LoVo (cell line): Measurements from ENCODE around the gene G6PD.
"Not testable (repeated sequence)": the region's sequence is repeated elsewhere in the genome, so short reads cannot be mapped to it uniquely, and the experiment has no call there.

Source experiments
- DNase-seq: peaks from one replicate; pipeline ENCODE4 v3.0.0-alpha.2; 2016; ENCODE audit warnings: low spot score

Gene G6PD

DNA sequence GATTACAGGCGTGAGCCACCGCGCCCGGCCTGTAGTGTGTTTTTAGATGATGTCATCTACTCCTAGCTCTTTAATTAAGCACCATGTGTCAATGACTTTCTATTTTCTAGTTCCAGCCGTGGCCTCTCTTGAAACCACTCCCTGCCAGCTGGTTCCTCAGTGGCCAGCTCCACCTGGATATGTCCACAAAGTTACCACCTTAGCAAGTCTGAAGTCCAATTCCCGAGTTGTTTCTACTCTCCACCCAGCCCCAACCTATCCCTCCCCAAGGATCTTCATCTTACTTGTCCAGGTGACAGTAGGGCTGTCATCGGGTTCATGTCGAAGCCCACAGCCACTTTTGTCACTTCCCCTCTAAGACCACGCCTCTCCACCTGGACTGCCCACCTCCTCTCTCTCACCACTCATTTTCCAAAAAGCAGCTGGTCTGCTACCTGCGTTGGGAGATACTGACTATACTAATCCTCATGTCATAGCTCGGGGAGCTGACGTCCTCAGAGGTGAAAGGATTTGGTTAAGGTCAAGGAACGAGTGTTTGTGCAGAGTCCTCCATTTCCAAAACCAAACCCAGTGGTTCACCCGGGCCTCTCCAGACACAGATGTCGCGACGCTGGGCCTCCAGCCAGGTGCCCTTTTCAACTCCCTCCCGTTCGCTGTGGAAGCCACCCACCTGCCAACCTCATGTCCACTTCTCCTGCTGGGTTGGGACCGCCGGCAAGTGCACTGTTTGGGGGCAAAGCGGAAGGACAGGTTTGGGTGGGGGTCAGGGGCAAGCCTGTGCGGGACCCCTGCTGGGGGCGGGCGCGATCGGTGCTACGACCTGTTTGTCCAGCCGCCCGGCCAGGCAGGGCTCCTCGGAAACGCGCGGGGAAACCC, 31.3 kb downstream of the G6PD start:
- peak; percentile 18 for DNase-seq

DNA sequence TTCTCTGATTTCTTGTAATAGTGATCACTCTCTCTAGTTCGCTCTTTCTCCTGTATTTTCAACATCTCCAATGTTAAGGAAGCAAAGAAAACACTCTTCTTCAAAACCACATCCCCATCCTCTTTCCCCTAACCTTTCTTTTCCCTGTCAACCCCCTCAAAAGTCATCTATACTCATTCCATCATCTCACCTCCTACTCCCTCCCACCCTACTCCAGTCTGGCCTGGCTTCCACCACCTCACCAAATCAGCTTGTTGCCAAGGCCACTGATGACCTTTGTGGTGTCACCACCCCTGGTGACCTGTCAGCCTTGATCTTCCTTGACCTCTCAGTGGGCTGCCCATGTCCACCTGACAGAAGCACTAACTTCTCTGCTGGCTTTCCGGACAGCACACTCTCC, 32.9 kb downstream of the G6PD start:
- DNase-seq: no peak

DNA sequence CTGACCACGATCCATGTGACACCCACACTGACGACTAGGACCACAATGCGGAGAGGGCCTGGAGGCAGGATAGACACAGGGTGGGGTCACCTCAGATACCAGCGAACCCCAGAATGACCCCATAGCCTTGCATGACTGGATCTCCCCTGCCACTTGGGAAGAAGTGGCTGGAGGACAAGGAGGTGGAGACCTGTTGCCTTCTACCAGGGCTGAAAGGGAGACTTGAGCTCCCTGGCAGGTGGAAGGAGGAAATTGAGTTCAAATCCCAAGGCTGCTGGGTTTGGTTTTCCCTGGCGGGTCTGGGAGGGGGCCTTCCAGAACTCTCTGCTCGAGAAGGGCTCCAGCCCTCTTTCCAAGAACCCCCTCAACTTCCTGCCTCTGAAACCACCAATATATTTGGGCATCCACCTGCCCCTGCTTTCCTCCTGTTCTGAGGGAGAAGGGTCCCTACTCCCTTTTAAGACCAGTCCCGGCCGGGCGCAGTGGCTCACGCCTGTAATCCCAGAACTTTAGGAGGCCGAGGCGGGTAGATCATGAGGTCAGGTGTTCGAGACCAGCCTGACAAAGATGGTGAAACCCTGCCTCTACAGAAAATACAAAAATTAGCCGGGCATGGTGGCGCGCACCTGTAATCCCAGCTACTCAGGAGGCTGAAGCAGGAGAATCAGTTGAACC, 33.6 kb downstream of the G6PD start:
- DNase-seq: no peak

DNA sequence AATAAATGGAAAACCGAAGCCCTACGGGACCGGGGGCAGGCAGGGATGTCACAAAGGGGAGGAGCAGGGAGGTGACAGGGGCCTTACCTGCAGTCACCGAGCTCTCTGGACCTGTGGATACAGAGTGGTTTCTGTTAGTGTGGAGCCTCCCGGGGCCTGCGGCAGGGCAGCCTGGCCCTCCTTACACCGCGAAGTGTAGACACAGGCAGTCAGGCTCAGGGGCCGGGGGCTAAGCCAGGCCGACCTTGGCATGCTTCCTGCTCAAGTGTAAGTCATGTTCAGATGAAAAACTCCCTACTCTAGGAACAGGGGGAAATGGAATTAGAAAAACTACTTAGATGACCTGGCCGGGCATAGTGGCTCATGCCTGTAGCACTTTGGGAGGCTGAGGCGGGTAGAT, 34.9 kb downstream of the G6PD start:
- no peak for DNase-seq

DNA sequence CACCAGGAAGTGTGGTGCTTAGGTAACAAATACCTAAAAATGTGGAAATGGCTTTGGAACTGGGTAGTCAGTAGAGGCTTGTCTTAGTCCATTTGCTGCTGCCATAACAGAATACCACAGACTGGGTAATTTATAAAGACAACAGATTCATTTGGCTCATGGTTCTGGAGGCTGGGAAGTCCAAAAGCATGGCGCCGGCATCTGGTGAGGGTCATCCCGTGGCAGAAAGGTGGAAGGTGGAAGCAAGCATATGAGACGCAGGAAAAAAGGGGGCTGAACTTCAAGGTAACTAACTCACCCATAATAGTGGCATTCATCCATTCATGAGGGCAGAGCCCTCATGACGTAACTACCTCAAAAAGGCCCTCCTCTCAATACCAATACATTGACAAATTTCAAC, 37.2 kb downstream of the G6PD start:
- no peak for DNase-seq

DNA sequence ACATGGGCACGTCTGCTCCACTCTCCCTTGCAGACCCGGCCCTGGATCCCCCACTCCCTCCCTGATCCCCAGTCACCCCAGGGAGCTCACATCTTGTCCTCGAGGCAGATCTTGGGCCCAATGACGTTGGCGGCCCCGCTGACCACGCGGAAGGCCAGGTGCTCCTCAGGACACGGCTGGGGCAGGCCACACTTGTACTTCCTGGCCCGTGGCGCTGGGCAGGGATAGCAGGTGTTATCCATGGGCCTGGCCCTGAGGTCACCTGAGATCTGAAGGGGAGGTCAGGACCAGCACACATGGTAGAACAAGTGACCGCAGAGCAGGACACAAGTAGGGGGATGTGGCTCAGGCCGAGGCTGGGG, 38.3 kb downstream of the G6PD start:
- no peak for DNase-seq

DNA sequence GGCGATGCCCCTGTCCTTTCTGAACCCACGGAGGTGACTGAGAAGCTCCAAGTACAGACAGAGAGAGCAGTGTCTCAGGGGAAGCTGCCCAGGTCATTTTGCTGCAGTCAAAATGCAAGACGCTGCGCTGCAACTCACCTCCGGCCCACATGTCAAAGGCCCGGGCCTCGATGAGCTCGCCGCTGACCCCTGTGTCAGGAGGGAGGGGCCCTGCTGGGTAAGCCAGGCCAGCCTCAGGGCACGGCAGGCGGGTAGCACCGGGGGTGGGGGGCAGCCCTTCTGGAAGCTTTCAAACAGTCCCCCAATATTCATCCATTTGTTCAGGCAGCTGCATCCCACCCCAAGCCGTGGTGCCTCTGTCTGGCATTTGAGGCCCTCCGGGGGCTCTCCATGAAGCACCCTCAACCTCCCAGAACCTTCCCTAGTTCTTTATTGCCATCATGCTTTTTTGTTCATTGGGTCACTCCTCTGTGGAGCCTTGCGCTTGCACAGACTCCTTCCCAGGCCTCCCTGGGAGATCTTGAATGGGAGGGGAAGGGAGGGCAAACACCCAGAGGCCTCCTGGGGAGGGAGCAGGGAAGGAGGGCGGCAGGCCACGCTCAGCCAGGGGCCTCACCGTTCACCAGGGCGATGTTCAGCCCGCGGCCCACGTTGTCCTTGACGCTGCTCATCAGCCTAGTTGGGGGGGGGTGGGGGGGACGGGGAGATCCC, 38.8 kb downstream of the G6PD start:
- no peak for DNase-seq

DNA sequence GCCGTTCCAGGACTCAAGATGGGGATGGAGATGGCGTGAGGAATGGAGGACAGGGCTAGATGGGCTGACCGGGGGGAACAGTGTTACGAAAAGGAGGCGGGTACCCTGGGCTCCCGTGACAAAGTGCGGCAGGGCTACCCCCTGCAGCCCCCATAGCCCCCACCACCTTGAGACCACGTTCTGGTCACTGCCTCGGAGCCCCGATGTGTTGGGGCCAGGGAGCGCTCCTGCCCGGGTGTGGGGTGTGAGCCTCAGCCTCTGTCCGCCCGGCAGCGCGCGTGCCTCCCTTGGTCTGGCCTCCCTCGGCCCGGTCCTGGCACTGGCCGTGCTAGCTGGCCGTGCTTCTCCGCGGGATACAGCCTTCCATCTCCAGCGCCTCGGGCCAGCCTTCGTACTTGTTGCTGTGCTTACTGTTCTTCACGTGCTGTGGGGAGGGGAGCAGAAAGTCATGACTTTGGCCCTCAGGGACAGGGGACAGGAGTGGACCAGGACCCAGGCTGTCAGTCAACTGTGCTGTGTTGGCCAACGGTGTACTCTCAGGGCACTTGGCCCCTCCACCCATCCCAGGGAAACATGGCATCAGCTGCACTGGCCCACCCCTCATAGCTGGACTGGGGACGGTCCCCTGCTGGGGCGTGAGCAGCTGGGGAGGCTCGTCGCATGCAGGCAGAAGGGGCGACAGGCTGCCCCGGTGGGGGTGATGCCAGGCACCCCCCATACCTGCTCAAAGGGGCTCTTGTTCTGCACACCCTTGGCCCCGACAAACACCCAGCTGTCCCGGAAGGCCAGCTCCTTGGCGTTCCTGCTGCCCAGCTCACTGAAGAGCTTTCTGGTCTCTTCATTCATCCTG, 39.9 kb downstream of the G6PD start:
- no peak for DNase-seq

DNA sequence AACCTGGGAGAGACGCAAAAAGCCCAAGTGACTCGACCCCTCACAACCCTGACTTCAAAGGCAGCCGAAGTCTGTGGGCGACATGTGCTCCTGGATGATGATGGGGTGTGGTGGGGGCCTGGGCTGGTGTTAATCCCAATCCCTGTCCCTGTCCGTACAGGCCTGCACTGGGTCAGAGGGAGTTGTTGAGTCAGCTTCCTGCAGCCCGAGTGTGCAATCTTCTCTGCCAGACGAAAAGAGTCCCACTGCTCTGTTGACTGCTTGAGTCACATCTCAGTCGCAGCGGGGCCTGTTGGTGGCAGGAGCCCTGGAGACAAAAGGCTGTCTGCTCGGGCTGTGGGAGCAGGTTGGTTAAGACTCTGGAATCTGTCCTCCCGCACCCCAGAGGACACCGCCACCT, 40.9 kb downstream of the G6PD start:
- DNase-seq: no peak

DNA sequence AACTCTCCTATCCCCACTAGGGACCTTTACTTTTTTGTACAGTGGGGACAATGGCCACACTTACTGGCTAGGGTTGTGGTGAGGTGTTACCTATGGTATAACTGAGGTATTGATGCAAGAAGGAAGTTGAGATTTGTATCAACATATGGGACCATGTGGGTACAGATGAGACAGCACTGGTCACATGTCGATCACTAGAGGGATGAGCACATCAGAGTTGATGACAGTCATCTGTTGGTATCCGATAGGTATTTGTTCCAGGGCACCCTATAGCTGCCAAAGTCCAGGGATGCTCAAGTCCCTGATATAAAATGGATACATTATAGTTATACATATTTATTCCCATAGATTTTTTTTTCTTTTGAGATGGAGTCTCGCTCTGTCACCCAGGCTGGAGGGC, 43.7 kb downstream of the G6PD start:
- no peak for DNase-seq

DNA sequence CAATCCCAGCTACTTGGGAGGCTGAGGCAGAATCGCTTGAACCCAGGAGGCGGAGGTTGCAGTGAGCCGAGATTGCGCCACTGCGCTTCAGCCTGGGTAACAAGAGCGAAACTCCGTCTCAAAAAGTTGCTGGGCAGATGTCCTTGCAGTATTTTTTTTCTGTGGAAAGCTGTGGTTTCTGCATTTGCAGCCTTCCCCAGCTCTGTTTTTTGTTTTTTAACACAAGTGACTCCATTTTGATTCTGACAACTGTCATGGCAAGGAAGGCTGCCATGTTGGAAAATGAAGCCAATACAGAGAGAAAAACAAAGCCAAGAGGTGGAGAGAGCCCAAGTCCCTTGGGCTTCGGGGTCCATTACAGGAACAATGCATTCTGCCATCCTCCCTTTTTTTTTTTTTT, 44.5 kb downstream of the G6PD start:
- no peak for DNase-seq

DNA sequence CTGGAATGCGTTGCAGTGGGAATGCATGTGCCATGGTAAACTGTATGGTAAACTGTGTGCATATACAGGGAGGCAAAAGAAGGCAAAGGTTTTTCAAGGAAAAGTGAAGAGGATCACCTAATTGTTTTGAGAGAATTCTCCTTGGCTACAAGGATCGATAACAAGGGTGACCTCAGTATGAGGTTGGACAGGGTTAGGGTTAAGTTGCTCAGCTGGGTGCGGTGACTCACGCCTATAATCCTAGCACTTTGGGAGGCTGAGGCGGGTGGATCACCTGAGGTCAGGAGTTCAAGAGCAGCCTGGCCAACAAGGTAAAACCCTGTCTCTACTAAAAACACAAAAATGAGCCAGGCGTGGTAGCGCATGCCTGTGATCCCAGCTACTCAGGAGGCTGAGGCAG, 45.2 kb downstream of the G6PD start:
- not testable (repeated sequence) for DNase-seq

DNA sequence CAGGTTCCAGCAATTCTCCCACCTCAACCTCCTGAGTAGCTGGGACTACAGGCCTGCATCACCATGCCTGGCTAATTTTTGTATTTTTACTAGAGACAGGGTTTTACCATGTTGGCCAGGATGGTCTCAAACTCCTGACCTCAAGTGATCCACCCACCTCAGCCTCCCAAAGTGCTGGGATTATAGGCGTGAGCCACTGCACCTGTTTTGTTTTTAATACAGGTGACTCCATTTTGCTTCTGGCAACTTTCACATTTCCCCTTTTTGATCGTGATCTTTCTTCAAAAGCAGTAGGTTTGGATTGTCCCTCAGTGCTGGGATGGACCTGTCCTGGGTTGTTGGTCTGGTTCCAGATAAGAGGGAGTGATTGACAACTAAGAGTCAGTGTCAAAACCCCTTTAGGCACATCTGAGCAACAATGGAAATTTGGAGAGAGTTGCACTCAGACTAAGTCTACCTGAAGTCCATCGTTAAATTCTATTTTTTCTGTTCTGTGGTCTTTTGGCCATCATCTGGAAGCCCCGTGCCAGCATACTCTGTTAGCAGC, 50.0 kb downstream of the G6PD start:
- DNase-seq: not testable (repeated sequence)

DNA sequence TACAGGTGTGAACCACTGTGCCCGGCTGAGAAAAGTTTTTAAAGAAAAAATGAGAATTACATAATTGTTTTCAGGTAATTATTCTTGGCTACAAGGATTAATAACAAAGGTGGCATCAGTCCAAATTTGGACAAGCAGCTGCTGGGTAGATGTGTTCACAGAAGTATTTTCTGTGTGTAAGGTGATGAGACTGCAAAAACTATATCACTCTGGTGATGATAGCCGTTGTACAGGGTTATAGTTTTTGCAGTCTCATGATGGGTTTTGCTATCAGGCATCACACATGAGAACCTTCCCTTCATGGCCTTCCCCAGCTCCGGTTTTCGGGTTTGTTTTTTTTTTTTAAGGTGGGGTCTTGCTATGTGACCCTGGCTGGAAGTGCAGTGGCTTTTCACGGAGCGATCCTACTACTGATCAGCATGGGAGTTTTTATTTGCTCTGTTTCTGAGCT, 51.1 kb downstream of the G6PD start:
- DNase-seq: no peak

DNA sequence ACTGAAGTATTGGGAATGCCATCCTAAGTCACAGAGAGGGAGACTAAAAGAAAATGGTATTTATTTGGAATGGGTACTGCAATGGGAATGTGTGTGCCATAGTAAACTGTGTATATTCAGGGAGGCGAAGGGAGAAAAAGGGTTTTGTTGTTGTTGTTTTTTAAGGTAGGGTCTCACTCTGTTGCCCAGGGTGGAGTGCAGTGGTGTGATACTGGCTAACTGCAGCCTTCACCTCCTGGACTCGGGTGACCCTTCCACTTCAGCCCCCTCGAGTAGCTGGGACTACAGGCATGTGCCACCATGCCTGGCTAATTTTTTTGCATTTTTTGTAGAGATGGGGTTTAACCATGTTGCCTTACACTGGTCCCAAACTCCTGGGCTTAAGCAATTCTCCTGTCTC, 51.9 kb downstream of the G6PD start:
- DNase-seq: no peak

DNA sequence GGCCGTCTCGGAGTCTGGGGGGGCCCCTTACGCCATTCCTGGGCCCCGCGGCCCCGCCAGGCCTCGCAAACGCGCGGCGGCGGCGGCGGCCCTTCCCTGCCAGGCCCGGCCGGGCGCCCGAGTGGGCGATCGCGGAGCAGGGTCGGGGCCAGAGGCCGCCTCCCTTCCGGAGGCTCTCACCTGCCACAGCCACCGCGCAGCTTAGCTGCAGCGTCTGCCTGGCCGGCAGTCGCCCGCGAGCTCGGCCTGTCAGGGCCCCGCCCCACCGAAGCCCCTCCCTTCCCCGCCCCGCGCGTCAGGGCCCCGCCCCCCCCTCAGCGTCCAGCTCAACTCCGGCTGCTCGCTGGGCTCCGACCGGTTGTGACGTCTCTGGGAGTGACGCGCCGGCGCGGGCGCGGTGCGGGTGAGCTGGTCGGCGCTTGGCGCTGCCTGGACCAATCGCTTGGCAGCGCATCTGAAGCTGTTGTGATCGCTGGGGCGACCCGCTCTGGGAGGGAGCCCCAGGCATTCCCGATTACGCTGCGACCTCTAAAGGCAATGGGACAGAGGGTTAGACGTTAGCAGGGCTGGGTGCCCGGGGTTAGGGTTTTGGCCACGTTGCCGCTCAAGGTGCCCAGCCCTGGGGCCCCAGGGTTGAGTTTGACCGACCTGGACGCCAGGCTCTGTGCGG, 56.1 kb downstream of the G6PD start, which contains the start of gene SLC10A3:
Gene SLC10A3 (minus strand): TSS at position 216 of the 670 bp plus-strand sequence. CDS start 1,689 bp downstream, outside the sequence.
- DNase-seq: peak; percentile 83

DNA sequence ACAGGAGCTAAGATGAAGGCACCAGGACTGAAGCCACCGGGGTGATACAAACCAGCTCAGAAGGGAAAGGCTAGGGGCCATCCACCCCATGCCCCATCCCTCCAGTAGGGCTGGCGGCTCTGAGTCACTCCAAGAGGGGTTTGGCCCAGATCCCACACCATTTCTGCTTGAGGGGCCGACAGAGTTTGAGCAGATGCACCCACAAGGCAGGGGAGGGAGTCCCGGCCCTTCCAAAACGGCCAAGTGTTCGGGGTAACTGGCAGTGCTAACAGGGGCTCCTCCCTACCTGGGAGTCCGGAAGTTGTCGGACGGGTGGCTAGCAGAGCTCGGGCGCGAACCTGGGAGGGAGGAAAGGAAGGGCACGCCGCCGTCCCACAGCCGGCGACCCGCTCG, 56.6 kb downstream of the G6PD start:
- DNase-seq: peak; percentile 6

DNA sequence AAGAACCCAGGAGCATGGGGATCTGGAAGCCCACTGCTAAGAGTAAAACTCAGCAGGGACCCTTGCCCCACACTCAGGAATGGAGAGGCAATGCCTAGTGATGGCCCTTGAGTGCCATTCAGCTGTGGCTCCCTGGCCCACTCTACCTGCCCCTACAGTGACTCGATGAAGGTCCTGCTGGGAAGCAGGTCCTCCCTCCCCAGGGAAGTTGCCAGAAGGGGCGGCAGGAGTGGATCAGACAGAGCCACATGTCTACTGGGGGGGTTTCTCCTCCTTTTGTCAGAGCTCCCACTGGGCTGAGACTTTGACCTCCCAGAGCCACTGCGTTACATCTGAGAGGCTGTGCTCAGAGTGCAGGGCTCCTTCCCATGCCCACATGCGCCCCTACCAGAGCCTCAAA, 57.5 kb downstream of the G6PD start:
- DNase-seq: no peak

DNA sequence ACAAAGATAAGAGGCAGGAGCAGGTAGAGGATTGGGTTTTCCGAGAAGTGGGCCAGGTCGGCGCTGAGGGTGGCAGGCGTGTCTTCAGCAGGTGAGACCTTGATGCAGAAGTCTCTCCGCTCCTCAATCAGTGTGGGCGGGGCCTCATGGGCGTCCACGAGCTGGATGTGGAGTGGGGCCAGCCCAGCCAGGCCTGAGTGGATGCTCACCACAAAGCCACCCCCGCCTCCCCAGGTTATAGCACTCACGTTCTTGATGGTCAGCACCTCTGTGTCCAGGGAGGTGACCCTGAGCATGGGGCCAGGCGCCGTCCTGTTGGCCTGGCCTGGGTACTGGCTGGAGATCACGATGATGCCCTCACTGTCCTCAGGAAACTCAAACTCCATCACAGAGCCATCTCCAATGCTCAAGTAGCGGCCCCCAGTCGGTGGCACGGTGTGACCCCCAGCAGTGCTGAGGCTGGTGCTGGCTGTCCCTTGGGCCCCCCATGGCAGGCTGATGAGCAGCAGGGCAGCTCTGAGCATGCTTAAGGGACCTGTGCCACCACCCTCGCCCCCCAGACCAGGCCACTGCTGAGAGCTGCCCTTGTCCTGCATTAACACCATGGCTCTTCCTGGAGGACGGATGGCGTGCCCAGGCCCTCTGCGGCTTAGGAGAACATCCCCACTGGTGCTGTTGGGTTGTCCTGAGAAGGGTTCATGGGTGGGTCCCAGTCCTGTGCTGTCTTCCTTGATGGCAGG, 58.1 kb downstream of the G6PD start:
- DNase-seq: no peak
